Aorta (tissue), 5 donors: ENCODE data around the gene TINCR. TPM values are rescaled to one million over a fixed set of nuclear protein-coding genes. Genes with fewer than 3 reads are reported as not detected.

Experiments used
- ATAC-seq: fragments of 200-7000 bp; cut with Tn5 transposase; one replicate; pipeline ENCODE4 v1.9.1; 2022; ENCODE audit warnings: moderate library complexity; ENCODE audit not compliant: low FRiP score
- DNase-seq, 2 donors: peaks; one replicate each; pipeline ENCODE4 v3.0.0-alpha.2; 2020
- H3K27ac ChIP-seq, 2 donors: one replicate each; pipeline ENCODE4 v1.5.1; 2013; ENCODE audit warnings: low read length in 2 of 2, mild to moderate bottlenecking in 2 of 2, moderate library complexity in 2 of 2, control low read depth in 1 of 2, inconsistent platforms in 1 of 2, low read depth in 1 of 2
- H3K27me3 ChIP-seq, 2 donors: one replicate each; pipeline ENCODE4 v1.6.1; 2013; ENCODE audit warnings: control low read depth in 1 of 2, low read length in 1 of 2, mild to moderate bottlenecking in 1 of 2, moderate library complexity in 1 of 2; ENCODE audit not compliant: insufficient read depth in 2 of 2, control insufficient read depth in 1 of 2
- H3K36me3 ChIP-seq, 2 donors: one replicate each; pipeline ENCODE4 v1.6.1; 2013; ENCODE audit warnings: control low read depth in 1 of 2, low read length in 1 of 2, mild to moderate bottlenecking in 1 of 2; ENCODE audit not compliant: insufficient read depth in 2 of 2, control insufficient read depth in 1 of 2
- H3K4me1 ChIP-seq, 2 donors: one replicate each; pipeline ENCODE4 v1.6.1; 2013; ENCODE audit warnings: low read length in 2 of 2, control low read depth in 1 of 2, mild to moderate bottlenecking in 1 of 2, moderate library complexity in 1 of 2; ENCODE audit not compliant: insufficient read depth in 2 of 2, control insufficient read depth in 1 of 2
- H3K4me3 ChIP-seq, 2 donors: one replicate each; pipeline ENCODE4 v1.5.1; 2013; ENCODE audit warnings: low read length in 2 of 2, control low read depth in 1 of 2, mild to moderate bottlenecking in 1 of 2
- H3K9me3 ChIP-seq: one replicate; pipeline ENCODE4 v1.6.1; 2013; ENCODE audit warnings: mild to moderate bottlenecking, low read length; ENCODE audit not compliant: control insufficient read depth
- WGBS, 2 donors: extraction: QIAGEN DNeasy Blood & Tissue Kit; methylation state at CpG; one replicate each; pipeline ENCODE4 v1.1.7; 2013; 5-methylcytosine and 5-hydroxymethylcytosine counted together
- intact Hi-C, 2 donors: fragments of 100-400 bp; cut with DNase I; formaldehyde crosslinking; loops; one replicate each; pipeline versions ENCODE4 v1.14.2 to v1.15.0; 2022
- polyA plus RNA-seq, 2 donors: library from polyadenylated mRNA; stranded (reverse); fragments of 200-250 nt; gene quantifications; one replicate each; pipeline ENCODE4 v1.2.3, GENCODE V29; 2013
- total RNA-seq, 2 donors: library from RNA; stranded (reverse); fragmentation: NEBNext Ultra II Directional; extraction: Animal tissue kit (Norgen Biotek cat#: 25700); gene quantifications; one replicate each; pipeline ENCODE4 v1.2.1, GENCODE V29; 2021
- donor health status: healthy with polysubstance abuse.
- donor health status: Bipolar disorder and iron deficiency.
- donor health status: DM: no; HTN: no; CAD: no.
- donor health status: DM: no; HTN: no; CAD: no.
- donor health status: DM: yes; HTN: yes; CAD: no.

TINCR gene
- total and polyA plus RNA-seq, 4 donors = 0.50 to 1.1 (median 1.0) TPM

DNA sequence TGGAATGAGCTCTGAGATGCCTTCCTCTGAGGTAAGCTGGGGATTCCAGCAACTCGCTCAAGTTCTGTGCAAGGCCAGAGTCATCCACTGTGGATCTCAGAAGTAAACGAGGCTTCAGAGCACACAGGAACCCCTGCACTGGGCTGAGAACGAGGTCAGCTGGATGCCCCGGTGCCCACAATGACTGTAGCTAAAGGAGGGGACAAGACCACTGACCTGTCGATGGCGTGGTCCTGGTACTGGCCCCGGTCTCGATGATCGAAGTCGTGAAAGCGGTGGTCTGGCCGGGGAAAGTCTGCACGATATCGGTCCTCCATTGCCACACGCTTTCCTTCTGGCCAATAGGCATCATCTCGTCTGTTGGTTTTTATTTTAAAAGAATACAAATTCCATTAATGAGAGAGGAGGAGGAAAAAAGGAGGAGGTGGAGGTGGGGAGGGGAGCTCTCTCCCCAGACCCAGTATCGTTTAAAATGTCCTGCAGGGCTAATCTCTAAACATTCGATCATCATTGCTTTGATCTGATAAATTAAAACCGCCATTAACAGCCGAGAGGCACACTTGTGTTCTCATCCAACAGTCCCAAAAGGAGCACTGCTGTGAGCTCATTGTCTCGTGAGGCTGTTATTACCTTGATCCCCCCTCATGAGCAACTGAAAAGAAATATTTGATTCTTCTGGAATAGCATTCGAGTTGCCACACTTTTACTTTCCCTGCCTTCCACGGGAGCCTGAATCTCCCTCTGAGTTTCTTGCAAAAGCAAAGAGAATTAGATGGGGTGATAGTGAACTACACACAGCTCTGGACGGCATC, 25.0 kb upstream of the TINCR start:
- Histone ChIP-seq H3K4me3 (no peak overlapping the region), H3K9me3 (no peaks in the 10 kb centered on the region), H3K27me3 (no peaks in the 10 kb centered on the region), H3K27ac (no peak overlapping the region), H3K4me1 (no peaks in the 10 kb centered on the region), H3K36me3 (peaks cover 0 to 18% of the 10 kb centered on the region in 2 donors)
- WGBS, 2 donors = 90 to 92% methylated on average over 24 of the region's 24 CpGs
- intact Hi-C loops = no loop called here
- ATAC-seq (no peak), DNase-seq (peak in 1 of 2 donors; percentile 28)

DNA sequence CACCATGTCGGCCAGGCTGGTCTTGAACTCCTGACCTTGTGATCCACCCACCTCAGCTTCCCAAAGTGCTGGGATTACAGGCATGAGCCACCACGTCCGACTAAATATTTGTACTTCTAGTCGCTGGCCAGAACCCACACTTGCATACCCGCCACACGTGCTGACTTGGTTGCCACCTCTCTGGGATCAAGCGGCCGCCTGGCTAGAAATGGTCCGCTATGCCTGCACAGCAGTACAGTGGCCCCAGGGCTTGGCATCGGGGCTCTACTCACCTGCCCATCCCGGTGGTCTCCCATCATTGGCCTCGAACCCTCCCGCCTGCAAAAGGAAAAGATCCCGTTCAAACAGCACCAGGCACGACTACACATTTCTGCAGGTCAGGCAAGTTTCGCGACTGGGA, 23.7 kb upstream of the TINCR start:
- intact Hi-C loops = no loop called here
- DNase-seq (peak; percentile 10 to 40), ATAC-seq (no peak)
- no peak overlapping the region for H3K4me3 ChIP-seq
- no peak overlapping the region for H3K27ac ChIP-seq
- H3K4me1 ChIP-seq = no peaks in the 10 kb centered on the region
- WGBS, 2 donors = 93% methylated on average over 17 of the region's 17 CpGs
- no peaks in the 10 kb centered on the region for H3K9me3 ChIP-seq
- H3K27me3 ChIP-seq = no peaks in the 10 kb centered on the region
- peaks cover 0 to 18% of the 10 kb centered on the region in 2 donors for H3K36me3 ChIP-seq

DNA sequence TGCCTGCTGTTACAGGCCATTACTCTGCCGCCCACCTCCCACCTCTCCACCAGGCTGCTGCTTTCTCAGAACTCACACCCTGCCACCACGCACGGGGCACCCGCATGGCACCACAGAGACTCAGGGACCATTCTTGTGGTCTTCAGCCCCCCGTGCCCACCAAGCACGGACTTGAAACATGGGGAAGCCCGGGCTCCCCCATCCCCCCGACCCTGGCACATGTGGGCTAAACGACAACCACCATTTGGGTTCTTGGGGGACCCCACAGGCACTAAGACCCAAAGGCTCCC, 23.1 kb upstream of the TINCR start:
- H3K27ac ChIP-seq = no peak overlapping the region
- H3K27me3 ChIP-seq = no peaks in the 10 kb centered on the region
- H3K36me3 ChIP-seq = peaks cover 0 to 18% of the 10 kb centered on the region in 2 donors
- H3K4me1 ChIP-seq = no peaks in the 10 kb centered on the region
- H3K4me3 ChIP-seq = no peak overlapping the region
- no peak for ATAC-seq
- DNase-seq = no peak
- intact Hi-C loops = no loop called here
- 89 to 90% methylated on average over 9 of the region's 9 CpGs for WGBS, 2 donors
- H3K9me3 ChIP-seq = no peaks in the 10 kb centered on the region

DNA sequence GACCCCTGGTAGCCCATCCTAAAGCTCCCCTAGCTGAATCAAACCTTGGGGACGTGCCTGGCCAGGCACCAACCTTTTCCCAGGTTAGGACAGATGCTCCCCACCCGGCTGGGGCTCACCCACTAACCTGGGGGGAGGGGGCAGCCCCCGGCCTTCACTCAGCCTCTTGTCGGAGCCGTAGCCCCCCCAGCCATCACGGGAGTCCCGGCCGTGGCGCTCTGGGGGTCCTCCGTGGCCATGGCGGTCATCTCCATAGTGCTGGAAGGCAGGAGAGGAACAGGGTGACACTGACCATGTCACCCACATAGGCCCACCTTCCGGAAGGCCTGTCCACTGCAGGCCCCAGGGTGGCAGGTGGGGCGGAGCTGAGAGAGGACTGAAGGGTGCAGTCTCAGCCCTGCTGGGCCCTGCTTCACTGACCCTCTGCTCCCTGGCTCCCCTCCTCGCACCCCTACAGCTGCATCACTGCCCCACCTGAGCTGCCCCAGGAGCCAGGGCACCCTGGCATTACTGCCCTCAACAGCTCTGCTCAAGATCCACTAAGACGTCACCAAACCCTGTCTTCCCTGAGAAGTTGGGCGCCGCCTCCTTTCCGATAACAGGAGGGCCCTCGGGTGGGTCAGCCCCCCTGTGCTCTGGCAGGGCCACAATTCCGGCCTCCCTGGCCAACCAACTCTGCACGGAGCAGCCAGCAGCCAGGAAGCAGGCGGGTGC, 22.6 kb upstream of the TINCR start:
- no peaks in the 10 kb centered on the region for H3K27me3 ChIP-seq
- 87 to 89% methylated on average over 22 of the region's 22 CpGs for WGBS, 2 donors
- H3K27ac ChIP-seq = no peak overlapping the region
- H3K4me1 ChIP-seq = no peaks in the 10 kb centered on the region
- no peak overlapping the region for H3K4me3 ChIP-seq
- no peak for ATAC-seq
- no peak for DNase-seq
- H3K9me3 ChIP-seq = no peaks in the 10 kb centered on the region
- intact Hi-C loops = no loop called here
- H3K36me3 ChIP-seq = peaks cover 0 to 17% of the 10 kb centered on the region in 2 donors

DNA sequence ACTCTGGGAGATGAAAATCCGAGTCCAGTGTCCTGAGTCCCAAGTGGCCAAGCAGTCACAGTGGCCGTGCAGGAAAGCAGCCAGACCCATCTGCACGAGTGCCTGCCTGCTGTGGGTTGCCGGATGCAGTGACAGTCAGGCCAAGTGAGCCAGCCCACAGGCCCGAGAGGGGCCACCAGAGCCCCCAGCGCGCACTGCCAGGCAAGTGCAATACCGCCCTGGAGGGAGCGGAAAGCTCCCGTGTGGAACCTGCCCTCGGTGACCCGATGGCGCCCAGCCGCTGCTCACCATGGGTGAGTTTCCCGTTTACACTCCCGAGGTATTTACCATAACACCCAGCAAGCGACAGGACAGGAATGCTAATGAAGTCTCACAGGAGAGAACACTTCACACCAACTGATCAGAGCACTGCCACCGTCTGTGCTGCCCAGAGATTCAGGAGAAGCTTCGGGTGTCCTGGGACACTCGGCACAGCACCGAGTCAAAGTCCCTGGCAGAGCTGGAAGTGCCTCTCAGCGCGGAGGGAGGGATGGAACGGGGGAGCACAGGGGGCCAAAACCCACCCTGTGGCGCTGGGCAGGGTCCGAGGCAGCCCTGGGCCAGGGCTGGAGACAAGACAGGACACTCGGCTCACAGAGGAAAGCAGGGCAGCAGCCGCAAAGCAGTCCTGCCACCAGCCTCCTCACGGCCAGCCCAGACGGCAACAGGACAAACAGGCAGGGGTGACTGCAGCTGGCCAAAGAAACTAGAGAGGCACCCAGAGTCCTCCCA, 21.3 kb upstream of the TINCR start:
- no peak overlapping the region for H3K4me3 ChIP-seq
- no peak for ATAC-seq
- H3K27ac ChIP-seq = no peak overlapping the region
- DNase-seq = peak; percentile 33 to 67
- H3K9me3 ChIP-seq = no peaks in the 10 kb centered on the region
- WGBS, 2 donors = 74 to 79% methylated on average over 30 of the region's 30 CpGs
- intact Hi-C loops = no loop called here
- H3K36me3 ChIP-seq = peaks cover 0 to 13% of the 10 kb centered on the region in 2 donors
- no peaks in the 10 kb centered on the region for H3K4me1 ChIP-seq
- no peaks in the 10 kb centered on the region for H3K27me3 ChIP-seq

DNA sequence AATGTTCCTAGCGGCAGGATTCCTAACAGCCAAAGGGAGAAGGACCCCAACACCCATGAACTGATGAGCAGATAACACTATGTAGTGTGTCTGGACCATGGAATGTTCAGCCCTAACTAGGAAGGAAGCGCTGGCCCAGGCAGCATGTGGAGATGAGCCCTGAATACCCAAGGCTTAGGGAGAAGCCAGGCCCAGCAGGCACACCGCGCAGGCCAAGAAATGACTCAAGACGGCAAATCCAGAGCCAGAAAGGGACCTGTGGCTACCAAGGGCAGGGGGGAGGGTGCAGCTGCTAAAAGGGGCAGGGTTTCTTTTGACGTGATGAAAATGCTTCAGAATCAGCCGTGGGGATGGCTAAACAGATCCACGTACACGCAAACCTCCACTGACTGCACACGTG, 20.7 kb upstream of the TINCR start:
- no peak for ATAC-seq
- peak in 1 of 2 donors; percentile 60 for DNase-seq
- H3K27me3 ChIP-seq = no peaks in the 10 kb centered on the region
- 75 to 77% methylated on average over 10 of the region's 10 CpGs for WGBS, 2 donors
- H3K4me1 ChIP-seq = no peaks in the 10 kb centered on the region
- no peaks in the 10 kb centered on the region for H3K9me3 ChIP-seq
- no peak overlapping the region for H3K4me3 ChIP-seq
- H3K36me3 ChIP-seq = peaks cover 0 to 9% of the 10 kb centered on the region in 2 donors
- intact Hi-C loops = no loop called here
- H3K27ac ChIP-seq = no peak overlapping the region

DNA sequence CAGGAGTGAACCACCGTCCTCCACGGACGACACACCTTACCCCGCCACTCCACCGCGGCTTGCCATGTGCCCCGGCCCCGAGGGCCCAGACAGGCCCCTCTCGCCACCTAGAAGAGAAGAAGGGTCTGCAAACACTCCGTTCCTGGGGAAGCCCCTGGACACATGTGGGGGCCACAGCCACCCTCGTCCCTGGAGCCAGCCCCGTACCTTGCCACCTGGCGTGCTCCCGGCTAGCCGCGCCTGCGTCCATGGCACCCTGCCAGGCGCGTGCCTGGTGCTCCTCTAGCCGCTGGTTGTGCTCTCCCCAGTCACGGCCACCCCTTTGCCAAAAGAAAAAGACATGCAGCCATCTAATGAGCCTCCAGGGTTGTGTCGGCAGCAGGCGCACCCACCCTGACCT, 19.9 kb upstream of the TINCR start:
- Histone ChIP-seq H3K27ac (no peak overlapping the region), H3K4me1 (no peaks in the 10 kb centered on the region), H3K9me3 (no peaks in the 10 kb centered on the region), H3K4me3 (no peak overlapping the region), H3K36me3 (peaks cover 0 to 7% of the 10 kb centered on the region in 2 donors), H3K27me3 (no peaks in the 10 kb centered on the region)
- ATAC-seq = no peak
- intact Hi-C loops = no loop called here
- DNase-seq = peak in 1 of 2 donors; percentile 75
- whole genome bisulfite sequencing, 2 donors = 90 to 91% methylated on average over 16 to 23 of the region's 23 CpGs

DNA sequence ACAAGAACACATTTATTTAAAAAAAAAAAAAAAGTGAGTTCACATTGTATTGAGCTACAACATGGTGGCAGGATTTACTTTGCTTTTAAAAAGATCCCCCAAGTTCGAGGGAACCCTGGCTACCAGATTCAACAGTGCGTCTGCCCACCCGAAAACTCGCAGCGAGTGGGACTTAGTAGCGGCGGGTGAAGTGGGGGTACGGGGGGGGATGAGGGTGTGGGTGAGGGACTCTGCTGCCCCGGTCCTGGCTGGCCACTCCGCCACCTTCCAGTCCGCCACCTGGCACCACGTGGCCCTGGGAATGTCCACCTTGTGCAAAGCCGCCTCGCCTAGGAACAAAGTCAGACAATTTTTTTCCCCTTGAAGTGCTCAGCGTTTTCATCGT, 19.3 kb upstream of the TINCR start:
- no peaks in the 10 kb centered on the region for H3K27me3 ChIP-seq
- H3K27ac ChIP-seq = no peak overlapping the region
- H3K4me3 ChIP-seq = no peak overlapping the region
- WGBS, 2 donors = 92 to 95% methylated on average over 16 of the region's 16 CpGs
- ATAC-seq = no peak
- peaks cover 0 to 3% of the 10 kb centered on the region in 2 donors for H3K36me3 ChIP-seq
- H3K4me1 ChIP-seq = no peaks in the 10 kb centered on the region
- intact Hi-C loops = no loop called here
- peak in 1 of 2 donors; percentile 72 for DNase-seq
- H3K9me3 ChIP-seq = no peaks in the 10 kb centered on the region
